Omental fat pad (tissue), 4 donors: ENCODE measurements around the gene ZNF280C. TPM values are rescaled to one million over a fixed set of nuclear protein-coding genes. Genes with fewer than 3 reads are reported as not detected.
"Not testable (repeated sequence)": the region's sequence is repeated elsewhere in the genome, so short reads cannot be mapped to it uniquely, and the experiment has no call there.

Experiments used
- ATAC-seq: fragments of 150-250 bp; one replicate; pipeline ENCODE4 v1.9.1; 2016; ENCODE audit warnings: mild to moderate bottlenecking, moderate library complexity; ENCODE audit not compliant: low FRiP score
- DNase-seq: peaks from one replicate; pipeline ENCODE4 v3.0.0-alpha.2; 2019; ENCODE audit warnings: low spot score
- CTCF ChIP-seq, 3 donors: fragments of 450-650 bp; IDR thresholded peaks; one replicate each; pipeline ENCODE4 v1.5.1; 2016 to 2017; ENCODE audit warnings: antibody characterized with exemption in 3 of 3, mild to moderate bottlenecking in 3 of 3, moderate library complexity in 2 of 3
- total RNA-seq, 4 donors: library from RNA; depleted of rRNA; stranded (reverse); fragments of >200 nt; gene quantifications; one replicate each; pipeline ENCODE4 v1.1.0, GENCODE V29; 2016

ZNF280C gene
- total RNA-seq, 4 donors from 2014 or later = 3.3 to 4.9 (median 4.2) TPM

- TF ChIP-seq CTCF (IDR thresholded peaks at IDR 0.05) = no peak
- DNase-seq (no peak), ATAC-seq (no peak)
Measured at GRCh38 chrX:130261296-130261893, 7.3 kb downstream of the ZNF280C start.

GRCh38 chrX:130260316-130260715 lies 8.4 kb downstream of the ZNF280C start:
- DNase-seq (no peak), ATAC-seq (no peak)
- TF ChIP-seq CTCF (IDR thresholded peaks at IDR 0.05) = no peak

GRCh38 chrX:130253916-130254315 lies 14.8 kb downstream of the ZNF280C start:
- no peak for ATAC-seq
- DNase-seq = no peak
- no peak for TF ChIP-seq CTCF (IDR thresholded peaks at IDR 0.05)

GRCh38 chrX:130251671-130252070 lies 17.0 kb downstream of the ZNF280C start:
- TF ChIP-seq CTCF (IDR thresholded peaks at IDR 0.05) = no peak
- ATAC-seq (no peak), DNase-seq (no peak)

GRCh38 chrX:130247996-130248395 lies 20.7 kb downstream of the ZNF280C start:
- ATAC-seq = no peak
- no peak for TF ChIP-seq CTCF (IDR thresholded peaks at IDR 0.05)
- DNase-seq = no peak

- TF ChIP-seq CTCF (IDR thresholded peaks at IDR 0.05) = no peak
- ATAC-seq = no peak
Measured at GRCh38 chrX:130246084-130246483, 22.6 kb downstream of the ZNF280C start.

GRCh38 chrX:130245441-130245840 lies 23.3 kb downstream of the ZNF280C start:
- no peak for ATAC-seq
- no peak for DNase-seq
- no peak for TF ChIP-seq CTCF (IDR thresholded peaks at IDR 0.05)

More at GRCh38 chrX:130246084-130246483, 22.6 kb downstream of the ZNF280C start:
- no peak for DNase-seq

- not testable (repeated sequence) for ATAC-seq, DNase-seq
Measured at GRCh38 chrX:130231184-130231583, 37.5 kb downstream of the ZNF280C start.
